Breast epithelium (tissue), 4 donors: Measurements from ENCODE around the gene MPDZ. TPM values are rescaled to one million over a fixed set of nuclear protein-coding genes. Genes with fewer than 3 reads are reported as not detected.

Experiments
- DNase-seq, 2 donors: peaks; one replicate each; pipeline ENCODE4 v3.0.0-alpha.2; 2019; ENCODE audit warnings: low spot score in 2 of 2
- H3K27ac ChIP-seq, 2 donors: fragments of 200-600 bp; sonication (generic) in 1 of 2; one replicate each; pipeline ENCODE4 v1.5.1; 2016 to 2019; ENCODE audit warnings: mild to moderate bottlenecking in 1 of 2
- H3K27me3 ChIP-seq, 2 donors: fragments of 200-600 bp; sonication (generic) in 1 of 2; one replicate each; pipeline versions ENCODE4 v1.5.1 to v1.6.0; 2017 to 2019; ENCODE audit warnings: control low read depth in 1 of 2, mild to moderate bottlenecking in 1 of 2
- H3K36me3 ChIP-seq: fragments of 200-600 bp; one replicate; pipeline ENCODE4 v1.5.1; 2019
- H3K4me1 ChIP-seq, 2 donors: fragments of 200-600 bp; sonication (generic); one replicate each; pipeline ENCODE4 v1.5.1; 2016 to 2019; ENCODE audit warnings: control low read depth in 1 of 2
- H3K4me3 ChIP-seq, 3 donors: fragments of 200-600 bp; sonication (generic); 1 replicate in 2 of 3; 2 replicates in 1 of 3; pipeline ENCODE4 v1.5.1; 2016 to 2019; ENCODE audit warnings: mild to moderate bottlenecking in 3 of 3, moderate library complexity in 2 of 3
- H3K9me3 ChIP-seq, 2 donors: fragments of 200-600 bp; sonication (generic) in 1 of 2; one replicate each; pipeline ENCODE4 v1.5.1; 2016 to 2019; ENCODE audit warnings: control low read depth in 1 of 2
- POLR2A ChIP-seq: fragments of 450-650 bp; IDR thresholded peaks from one replicate; pipeline ENCODE4 v1.6.1; 2016; ENCODE audit warnings: antibody characterized with exemption, mild to moderate bottlenecking, moderate library complexity
- POLR2AphosphoS5 ChIP-seq, 3 donors: sonication (generic); formaldehyde crosslinking; IDR thresholded peaks; one replicate each; pipeline ENCODE4 v1.6.1; 2017; ENCODE audit warnings: antibody characterized with exemption in 3 of 3
- intact Hi-C: fragments of 100-400 bp; cut with DNase I; formaldehyde crosslinking; loops from one replicate; pipeline ENCODE4 v1.15.1; 2023; ENCODE audit warnings: low total_unique reads
- total RNA-seq, 3 donors: library from RNA; depleted of rRNA; stranded (reverse); fragments of >200 nt; gene quantifications; one replicate each; pipeline ENCODE4 v1.1.0, GENCODE V29; 2016
- TF ChIP-seq, protein P1 (sequence below), 3 donors: fragments of 450-650 bp; IDR thresholded peaks; one replicate each; pipeline ENCODE4 v1.5.1; 2016 to 2017; ENCODE audit warnings: antibody characterized with exemption in 3 of 3, mild to moderate bottlenecking in 3 of 3, moderate library complexity in 3 of 3

MPDZ gene
- total RNA-seq, 3 donors from 2014 or later, result 44.2 to 63.1 (median 61.0) TPM

DNA sequence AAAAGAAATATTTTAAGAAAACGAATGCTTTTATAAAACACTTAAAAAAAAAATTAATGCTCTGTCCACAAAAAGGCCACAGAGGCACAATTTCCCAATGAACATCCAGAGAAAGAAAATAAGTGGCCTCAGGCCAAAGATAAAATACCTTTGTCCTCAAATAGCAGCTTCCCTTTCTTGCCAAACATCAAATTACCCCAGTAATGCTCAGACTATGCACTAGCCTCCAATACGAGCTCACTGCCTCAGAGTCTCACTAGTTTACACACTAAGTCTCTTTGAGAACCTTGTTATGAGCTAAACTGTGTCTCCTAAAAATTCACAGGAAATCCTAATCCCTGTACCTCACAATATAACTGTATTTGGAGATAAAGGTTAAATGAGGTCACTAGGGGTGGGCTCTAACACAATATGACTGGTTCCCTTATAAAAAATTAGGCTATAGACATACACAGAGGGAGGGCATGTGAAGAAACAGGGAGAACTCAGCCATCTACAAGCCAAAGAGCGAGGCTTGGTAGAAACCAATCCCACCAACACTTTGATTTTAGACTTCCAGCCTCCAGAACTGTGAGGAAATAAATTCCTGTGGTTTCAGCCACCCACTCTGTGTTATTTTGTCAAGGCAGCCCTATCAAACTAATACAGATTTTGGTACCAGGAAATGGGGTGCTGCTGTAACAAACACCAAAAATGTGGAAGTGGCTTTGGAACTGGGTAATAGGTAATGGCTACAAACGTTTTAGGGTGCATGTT lies 4.4 kb downstream of the MPDZ start:
- H3K27ac ChIP-seq, result peak overlapping the region; percentile 33 to 68
- H3K4me1 ChIP-seq, result no peaks in the 10 kb centered on the region
- H3K27me3 ChIP-seq, result no peaks in the 10 kb centered on the region
- TF ChIP-seq, protein P1, sequence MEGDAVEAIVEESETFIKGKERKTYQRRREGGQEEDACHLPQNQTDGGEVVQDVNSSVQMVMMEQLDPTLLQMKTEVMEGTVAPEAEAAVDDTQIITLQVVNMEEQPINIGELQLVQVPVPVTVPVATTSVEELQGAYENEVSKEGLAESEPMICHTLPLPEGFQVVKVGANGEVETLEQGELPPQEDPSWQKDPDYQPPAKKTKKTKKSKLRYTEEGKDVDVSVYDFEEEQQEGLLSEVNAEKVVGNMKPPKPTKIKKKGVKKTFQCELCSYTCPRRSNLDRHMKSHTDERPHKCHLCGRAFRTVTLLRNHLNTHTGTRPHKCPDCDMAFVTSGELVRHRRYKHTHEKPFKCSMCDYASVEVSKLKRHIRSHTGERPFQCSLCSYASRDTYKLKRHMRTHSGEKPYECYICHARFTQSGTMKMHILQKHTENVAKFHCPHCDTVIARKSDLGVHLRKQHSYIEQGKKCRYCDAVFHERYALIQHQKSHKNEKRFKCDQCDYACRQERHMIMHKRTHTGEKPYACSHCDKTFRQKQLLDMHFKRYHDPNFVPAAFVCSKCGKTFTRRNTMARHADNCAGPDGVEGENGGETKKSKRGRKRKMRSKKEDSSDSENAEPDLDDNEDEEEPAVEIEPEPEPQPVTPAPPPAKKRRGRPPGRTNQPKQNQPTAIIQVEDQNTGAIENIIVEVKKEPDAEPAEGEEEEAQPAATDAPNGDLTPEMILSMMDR (IDR thresholded peaks at IDR 0.05), result no peak
- no peak for TF ChIP-seq POLR2A
- no peak for TF ChIP-seq POLR2AphosphoS5 (IDR thresholded peaks at IDR 0.05)
- DNase-seq, result no peak
- intact Hi-C loops, result no loop called here
- no peak overlapping the region for H3K4me3 ChIP-seq
- H3K9me3 ChIP-seq, result no peaks in the 10 kb centered on the region
- no peaks in the 10 kb centered on the region for H3K36me3 ChIP-seq

- no peak overlapping the region for H3K4me3 ChIP-seq
- no peaks in the 10 kb centered on the region for H3K27me3 ChIP-seq
- intact Hi-C loops, result no loop called here
- no peaks in the 10 kb centered on the region for H3K36me3 ChIP-seq
- peaks cover 0 to 6% of the 10 kb centered on the region in 2 donors for H3K4me1 ChIP-seq
- DNase-seq, result no peak
- TF ChIP-seq, protein P1 (IDR thresholded peaks at IDR 0.05), result no peak
- TF ChIP-seq POLR2A (no peak), POLR2AphosphoS5 (IDR thresholded peaks at IDR 0.05) (no peak)
- no peaks in the 10 kb centered on the region for H3K9me3 ChIP-seq
- no peak overlapping the region for H3K27ac ChIP-seq
These were observed 8.8 kb downstream of the MPDZ start for GRCh38 chr9:13270734-13271133.

- no peak overlapping the region for H3K4me3 ChIP-seq
- H3K27me3 ChIP-seq, result no peaks in the 10 kb centered on the region
- no peak for TF ChIP-seq POLR2A
- TF ChIP-seq, protein P1 (IDR thresholded peaks at IDR 0.05), result no peak
- no peak for TF ChIP-seq POLR2AphosphoS5 (IDR thresholded peaks at IDR 0.05)
- no peak for DNase-seq
- no peaks in the 10 kb centered on the region for H3K36me3 ChIP-seq
- intact Hi-C loops, result no loop called here
- no peak overlapping the region for H3K27ac ChIP-seq
- H3K4me1 ChIP-seq, result peaks cover 0 to 6% of the 10 kb centered on the region in 2 donors
- H3K9me3 ChIP-seq, result no peaks in the 10 kb centered on the region
These were observed 9.7 kb downstream of the MPDZ start for GRCh38 chr9:13269589-13270452.

GRCh38 chr9:13268469-13268868 lies 11.0 kb downstream of the MPDZ start:
- no peak overlapping the region for H3K27ac ChIP-seq
- peaks cover 0 to 6% of the 10 kb centered on the region in 2 donors for H3K4me1 ChIP-seq
- intact Hi-C loops, result no loop called here
- no peaks in the 10 kb centered on the region for H3K27me3 ChIP-seq
- no peaks in the 10 kb centered on the region for H3K36me3 ChIP-seq
- H3K9me3 ChIP-seq, result no peaks in the 10 kb centered on the region
- no peak for DNase-seq
- no peak overlapping the region for H3K4me3 ChIP-seq
- TF ChIP-seq POLR2AphosphoS5 (IDR thresholded peaks at IDR 0.05), result no peak
- TF ChIP-seq POLR2A, result no peak
- TF ChIP-seq, protein P1 (IDR thresholded peaks at IDR 0.05), result no peak

- no peak for TF ChIP-seq POLR2A
- TF ChIP-seq POLR2AphosphoS5 (IDR thresholded peaks at IDR 0.05), result no peak
- TF ChIP-seq, protein P1 (IDR thresholded peaks at IDR 0.05), result no peak
- intact Hi-C loops, result no loop called here
- Histone ChIP-seq H3K27ac (peak overlapping the region in 1 of 2 donors; percentile 44), H3K4me1 (peaks cover 0 to 6% of the 10 kb centered on the region in 2 donors), H3K36me3 (no peaks in the 10 kb centered on the region), H3K9me3 (no peaks in the 10 kb centered on the region), H3K27me3 (no peaks in the 10 kb centered on the region), H3K4me3 (no peak overlapping the region)
- no peak for DNase-seq
These were observed 11.7 kb downstream of the MPDZ start for GRCh38 chr9:13267743-13268142.
